ENCODE data around the gene SYNDIG1. TPM values are rescaled to one million over a fixed set of nuclear protein-coding genes. Genes with fewer than 3 reads are reported as not detected.
A peak's percentile ranks its signal among the peaks of the same experiment; 100 is the strongest.

SYNDIG1 gene
- polyA plus RNA-seq, 1 donor, result 4.1 TPM

DNA sequence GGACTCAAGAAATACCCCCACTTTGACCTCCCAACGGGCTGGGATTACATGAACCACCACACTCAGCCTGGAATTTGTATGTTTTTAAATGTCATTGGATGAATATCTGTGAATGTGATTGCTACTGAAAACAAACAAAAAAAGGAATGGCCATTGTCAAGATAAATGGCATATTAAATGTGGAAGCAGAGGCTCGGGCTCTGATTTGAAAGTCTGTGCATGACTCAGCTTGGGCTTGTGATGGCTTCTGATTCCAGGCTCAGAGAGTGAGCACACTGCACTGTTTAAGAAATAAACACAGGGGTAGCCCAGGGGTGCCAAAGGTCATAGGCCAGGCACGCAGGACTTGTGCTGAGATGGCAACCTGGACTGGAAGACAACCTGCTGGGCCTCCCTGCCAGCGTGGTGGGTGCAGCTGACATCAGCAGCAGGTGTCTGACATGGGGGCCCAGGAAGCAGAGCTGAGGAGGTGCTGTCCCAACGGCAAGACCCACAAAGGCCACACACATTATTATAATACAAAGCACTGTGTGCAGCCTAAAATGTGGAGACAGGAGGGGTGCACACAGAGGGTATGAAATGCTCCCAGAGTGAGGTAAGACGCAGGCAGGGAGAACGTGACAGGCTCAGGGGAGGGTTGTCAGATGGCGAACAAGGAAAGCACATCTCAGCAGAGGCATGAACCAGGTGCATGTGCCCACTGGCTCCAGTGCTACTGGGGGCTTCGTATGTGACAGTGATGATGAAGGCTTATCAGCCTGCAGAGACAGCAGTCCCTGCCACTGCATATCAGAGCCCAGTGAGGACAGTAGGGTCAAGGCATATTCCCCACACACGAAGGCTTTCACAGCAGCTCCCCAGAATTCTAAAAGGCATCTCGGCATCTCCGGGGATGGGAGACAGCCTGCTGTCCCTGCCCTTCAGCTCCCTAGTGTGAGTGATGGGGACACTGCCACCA is 169.4 kb downstream of the SYNDIG1 start:
- DNase-seq, result no peak

DNA sequence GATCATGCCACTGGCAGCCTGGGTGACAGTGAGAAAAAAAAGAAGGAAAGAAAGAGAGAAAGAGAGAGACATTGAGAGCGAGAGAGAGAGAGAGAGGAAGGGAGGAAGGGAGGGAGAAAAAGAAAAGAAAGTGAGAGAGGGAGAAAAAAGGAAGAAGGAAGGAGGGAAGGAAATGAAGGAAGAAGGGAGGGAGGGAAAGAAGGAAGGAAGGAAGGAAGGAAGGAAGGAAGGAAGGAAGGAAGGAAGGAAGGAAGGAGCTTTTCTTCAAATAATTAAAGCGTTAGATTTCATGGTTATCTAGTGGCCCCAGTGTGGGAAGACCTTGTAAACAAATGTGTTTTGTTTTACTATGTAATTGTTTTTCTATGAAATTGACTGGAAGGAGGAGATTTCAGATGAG is 170.8 kb downstream of the SYNDIG1 start:
- no peak for DNase-seq

DNA sequence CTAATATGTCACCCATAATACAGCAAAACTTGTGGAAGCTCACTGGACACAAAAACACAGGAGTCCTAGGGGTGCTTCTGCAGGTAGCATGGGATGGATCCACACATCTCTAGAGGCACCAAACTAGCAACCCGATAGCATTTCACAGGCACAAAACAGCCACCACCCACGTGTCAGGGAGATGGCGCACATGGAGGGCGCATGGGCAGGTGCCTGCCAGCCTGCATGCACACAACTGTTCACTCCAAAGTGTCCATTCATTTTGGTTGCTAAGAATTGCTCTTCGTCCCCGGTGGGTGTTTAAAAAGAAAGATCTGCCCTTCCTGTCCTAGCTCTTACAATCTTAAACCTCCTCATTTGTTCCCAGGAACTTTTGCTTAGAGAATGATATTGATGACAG is 171.3 kb downstream of the SYNDIG1 start:
- no peak for DNase-seq

DNA sequence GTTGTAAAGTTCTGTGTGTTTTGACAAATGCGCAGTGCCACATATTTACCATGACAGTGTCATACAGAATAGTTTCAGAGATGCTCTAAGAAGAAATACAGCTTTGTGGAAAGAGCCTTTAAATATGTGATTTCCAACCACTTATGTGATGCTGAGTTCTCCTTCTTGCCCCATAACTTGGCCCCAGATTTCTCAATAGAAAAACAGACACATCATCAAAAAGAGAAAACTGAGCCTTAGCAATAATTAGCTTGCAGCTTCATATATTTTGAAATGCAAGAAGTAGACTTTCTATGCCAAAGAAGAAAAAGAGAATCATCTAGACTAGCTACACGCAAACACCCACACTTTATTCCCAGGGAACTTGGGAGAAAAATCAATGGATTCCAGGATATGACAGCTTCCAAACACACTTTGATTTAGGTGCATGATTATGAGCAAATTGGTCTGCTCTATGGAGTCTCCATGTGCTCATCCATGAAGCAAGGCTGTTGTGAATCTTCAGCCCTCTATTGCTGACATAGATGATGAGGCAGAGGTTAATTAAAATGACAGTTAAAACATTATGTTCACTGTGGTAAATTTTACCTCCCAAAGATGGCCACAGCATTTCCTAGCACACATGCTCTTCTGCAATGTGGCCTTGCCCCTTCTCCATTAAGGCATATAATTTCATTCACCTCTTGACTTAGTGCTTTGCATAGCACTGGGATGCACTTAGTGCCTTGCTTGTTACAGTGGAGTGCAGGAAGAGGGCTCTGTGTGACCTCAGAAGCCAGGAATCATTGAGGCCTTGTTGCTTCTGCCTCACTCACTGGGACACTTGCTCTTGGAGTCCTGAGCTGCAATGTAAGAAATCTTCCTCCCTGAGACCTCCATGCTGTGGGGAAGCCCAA is 174.6 kb downstream of the SYNDIG1 start:
- no peak for DNase-seq

DNA sequence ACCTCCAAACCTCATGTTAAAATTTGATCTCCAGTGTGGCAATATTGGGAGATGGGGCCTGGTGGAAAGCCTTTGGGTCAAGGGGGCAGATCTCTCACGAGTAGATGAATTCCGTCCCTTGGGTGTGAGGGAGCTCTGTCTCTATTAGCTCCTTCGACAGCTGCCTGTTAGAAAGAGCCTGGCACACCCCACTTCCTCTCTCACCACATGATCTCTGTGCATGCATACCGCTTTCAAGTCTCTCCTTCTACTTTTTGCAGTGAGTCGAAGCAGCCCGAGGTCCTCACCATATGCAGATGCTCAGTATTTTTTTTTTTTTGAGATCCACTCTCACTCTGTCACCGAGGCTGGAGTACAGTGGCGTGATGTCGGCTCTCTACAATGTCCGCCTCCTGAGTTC is 176.9 kb downstream of the SYNDIG1 start:
- no peak for DNase-seq

DNA sequence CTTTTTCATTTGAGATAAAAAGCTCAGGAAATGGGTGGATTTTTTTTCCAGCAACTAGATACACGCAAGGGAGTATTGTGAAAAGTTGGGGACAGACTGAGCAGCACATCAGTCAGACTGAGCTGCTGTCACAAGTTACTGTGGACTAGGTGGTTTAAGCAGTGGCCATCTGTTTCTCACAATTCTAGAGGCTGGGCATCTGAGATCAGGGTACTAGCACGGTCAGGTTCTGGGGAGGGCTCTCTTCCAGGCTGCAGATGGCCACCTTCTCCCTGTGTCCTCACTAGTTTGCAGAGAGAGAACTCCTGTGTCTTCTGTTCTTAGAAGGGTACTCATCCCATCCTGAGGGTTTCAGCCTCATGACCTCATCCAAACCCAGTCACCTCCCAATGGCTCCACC is 178.3 kb downstream of the SYNDIG1 start:
- no peak for DNase-seq

DNA sequence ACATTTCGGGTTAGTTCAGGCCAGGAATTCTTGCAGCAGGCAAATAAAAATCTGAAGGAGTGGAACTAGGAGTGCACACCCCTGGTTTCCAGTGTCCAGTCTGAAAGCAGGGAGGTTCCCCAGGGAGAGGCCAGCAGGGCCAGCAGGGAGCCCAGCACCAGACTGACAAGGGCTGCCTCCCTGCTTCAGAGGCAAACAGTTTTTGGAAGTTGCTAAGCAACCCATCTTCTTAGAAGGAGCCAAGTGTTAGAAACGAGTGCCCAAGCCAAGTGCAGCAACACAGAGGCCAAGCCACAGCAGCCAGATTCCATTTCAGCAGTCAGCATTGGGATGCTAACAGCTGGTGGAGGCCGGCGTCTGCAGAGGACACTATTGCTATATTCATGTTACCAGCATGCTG is 179.1 kb downstream of the SYNDIG1 start:
- peak; percentile 56 for DNase-seq

DNA sequence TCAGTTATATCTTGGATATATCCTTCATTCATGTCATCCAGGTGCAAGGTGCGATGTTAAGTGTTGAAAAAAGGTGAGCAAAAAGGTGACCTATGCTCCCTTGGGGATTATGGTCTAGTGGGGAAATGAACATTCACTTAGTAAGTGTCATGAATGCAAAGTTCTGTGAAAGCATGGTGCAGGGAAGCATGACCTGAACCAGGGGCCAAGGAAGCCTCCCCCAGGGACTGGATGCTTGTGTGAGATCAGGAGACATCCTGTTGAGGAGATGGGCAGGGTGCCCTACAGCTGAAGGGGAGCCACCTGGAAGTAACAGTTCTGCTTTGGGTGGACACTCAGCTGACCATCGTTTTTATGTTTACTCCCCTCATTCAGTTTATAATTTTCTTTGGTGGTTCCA is 179.5 kb downstream of the SYNDIG1 start:
- no peak for DNase-seq

DNA sequence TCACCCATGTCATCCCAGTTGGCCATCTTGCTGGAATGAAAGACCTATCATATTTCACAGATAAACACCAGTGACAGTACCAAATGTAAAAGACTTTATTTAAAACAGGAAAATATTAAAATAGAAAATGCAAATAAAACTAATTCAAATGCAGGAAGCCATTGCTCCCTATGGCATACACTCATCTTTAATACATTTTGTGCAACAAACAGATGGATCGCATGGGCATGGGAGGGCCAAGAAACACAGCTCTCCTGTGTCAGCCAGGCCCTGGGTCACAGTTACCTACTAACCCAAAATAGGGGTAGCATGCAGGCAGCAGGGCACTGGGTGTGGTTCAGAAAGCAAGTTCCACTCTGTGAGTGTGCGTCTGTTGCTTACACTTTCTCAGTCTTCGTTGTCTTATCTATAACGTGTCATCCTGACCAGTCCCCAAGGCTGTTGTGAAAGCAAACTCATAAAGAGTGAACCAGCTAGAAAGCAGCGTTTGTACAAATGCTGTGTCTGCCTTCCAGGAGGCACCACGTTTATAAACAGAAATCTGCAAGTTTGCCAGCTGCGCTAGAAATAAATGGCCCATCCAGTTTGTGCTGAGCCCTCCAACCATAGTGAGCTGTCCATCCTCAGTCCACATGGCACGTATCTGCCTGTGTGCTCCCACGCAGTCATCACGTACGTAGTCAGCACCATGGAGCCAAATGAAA is 180.5 kb downstream of the SYNDIG1 start:
- DNase-seq, result no peak

DNA sequence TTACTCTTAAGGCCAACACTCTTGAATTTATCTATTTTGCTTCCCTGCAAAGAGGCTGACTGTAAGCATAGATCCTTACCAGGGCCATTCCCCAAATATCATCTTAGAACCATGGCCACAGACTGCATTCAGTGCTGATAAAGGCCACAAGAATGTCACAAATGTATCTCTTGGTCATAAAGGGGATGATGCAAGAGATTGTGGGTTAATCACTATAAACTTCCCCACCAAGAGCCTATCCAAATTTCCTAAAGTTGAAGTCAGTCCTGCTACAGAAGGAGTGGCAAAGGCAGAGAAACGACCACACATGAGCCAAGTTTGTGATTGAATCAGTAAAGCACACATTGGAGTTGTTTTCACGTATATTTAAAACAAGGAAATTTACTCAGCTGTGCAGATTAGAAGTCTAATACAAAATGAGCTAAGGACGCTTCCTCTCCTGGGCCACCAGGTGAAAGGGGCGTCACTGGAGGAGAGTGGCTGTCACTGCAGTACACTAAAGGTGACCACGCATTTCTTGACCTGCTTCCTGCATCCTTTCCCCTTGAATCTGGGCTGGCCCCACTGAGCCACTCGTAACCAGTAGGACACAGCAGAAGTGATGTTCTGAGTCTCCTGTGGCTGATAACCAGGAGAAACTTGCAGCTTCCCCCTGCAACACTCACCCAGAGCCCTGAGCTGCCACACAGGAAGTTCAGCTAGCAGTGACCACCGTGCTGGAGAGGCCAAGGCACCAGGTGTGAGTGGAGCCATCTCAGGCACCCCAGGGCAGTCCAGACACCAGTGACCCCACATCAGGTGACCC is 181.9 kb downstream of the SYNDIG1 start:
- no peak for DNase-seq

DNA sequence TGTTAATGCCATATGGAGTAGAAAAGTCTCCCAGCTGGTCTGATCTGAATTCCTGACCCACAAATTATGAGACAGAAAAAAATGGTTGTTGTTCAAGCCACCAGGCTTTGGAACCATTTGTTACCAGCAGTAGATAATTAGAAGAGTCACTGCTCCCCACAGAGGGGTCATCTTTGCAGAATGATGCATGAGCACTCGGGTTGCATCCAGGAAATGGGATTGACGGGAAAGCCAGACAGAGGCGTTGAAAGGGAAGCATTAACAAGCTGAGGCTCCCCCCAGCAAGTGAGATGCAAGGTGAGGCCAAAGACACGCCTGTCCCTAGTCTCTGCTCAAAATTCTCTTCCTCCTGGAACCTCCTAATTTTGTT is 182.5 kb downstream of the SYNDIG1 start:
- no peak for DNase-seq

DNA sequence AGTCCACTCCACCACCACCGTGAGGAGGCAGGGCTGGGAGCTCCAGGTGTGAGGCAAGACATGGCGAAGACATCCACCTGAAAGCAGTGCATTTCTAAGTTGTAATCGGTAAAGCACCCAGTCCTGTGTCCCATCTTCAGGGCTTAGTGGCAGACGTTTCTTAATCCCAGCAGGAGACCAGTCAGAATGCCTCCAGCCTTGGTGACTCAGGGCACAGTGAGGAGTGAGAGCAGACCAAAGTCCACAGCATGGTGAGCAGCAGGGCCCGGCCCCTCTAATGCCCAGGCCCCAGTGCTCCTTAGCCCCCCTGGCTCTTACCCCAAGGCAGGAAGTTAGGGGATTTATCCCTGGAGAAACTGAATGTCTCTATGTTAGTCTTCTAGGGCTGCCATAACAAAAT is 183.9 kb downstream of the SYNDIG1 start:
- DNase-seq, result no peak

DNA sequence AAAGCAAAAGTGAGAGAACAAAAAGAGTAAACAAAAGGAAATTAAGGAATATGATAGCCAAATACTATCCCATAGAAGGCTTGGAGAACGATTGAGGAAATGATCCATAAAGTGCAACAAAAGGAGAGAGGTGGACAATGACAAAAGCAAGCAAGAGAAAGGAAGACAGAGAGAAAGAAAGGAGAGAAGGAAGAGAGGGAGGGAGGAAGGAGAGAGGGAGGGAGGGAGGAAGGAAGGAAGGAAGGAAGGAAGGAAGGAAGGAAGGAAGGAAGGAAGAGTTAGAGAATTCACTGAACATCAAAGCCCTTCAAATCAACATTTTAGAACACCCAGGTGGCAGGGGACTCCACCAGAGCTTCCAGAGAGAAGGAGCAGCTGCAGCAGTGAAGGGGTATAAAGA is 185.0 kb downstream of the SYNDIG1 start:
- DNase-seq, result no peak

DNA sequence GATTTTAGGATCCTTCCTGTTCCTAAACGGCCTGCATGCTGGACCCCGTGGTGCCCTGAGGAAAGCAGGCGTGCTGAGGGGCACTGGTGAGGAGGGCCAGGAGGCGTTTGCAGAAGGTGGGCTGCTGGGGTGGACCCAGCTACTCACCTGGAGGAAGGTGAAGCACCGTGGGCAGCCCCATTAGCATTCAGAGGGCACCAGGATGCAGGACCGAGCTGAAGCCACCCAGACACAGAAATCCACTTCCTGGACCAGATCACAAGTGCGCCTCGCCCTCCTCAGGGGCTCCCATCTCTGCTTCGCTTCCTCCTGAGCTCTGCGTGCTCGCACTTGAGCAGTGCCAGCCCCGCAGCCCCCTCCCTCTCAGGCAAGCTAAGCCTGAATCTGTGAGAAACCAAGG is 187.0 kb downstream of the SYNDIG1 start:
- no peak for DNase-seq

DNA sequence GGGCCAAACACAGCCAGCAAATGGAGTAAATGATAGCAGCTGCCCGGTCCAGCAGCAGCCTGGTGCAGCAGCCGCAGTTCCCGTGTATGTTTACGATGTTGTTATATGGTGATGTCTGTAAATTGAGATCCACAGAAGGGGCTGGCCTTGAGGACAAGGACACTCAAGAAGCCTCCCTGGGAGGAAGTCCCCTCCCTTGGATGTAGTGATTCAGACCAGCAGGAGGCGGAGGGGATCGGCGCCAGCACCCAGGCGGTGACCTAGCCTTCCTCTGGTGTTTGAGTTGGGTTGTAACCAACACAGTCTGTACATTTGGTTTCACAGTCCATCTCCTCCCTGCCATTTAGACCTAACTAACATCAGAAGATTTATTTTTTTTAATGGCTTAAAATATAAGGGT is 187.8 kb downstream of the SYNDIG1 start:
- DNase-seq, result no peak

DNA sequence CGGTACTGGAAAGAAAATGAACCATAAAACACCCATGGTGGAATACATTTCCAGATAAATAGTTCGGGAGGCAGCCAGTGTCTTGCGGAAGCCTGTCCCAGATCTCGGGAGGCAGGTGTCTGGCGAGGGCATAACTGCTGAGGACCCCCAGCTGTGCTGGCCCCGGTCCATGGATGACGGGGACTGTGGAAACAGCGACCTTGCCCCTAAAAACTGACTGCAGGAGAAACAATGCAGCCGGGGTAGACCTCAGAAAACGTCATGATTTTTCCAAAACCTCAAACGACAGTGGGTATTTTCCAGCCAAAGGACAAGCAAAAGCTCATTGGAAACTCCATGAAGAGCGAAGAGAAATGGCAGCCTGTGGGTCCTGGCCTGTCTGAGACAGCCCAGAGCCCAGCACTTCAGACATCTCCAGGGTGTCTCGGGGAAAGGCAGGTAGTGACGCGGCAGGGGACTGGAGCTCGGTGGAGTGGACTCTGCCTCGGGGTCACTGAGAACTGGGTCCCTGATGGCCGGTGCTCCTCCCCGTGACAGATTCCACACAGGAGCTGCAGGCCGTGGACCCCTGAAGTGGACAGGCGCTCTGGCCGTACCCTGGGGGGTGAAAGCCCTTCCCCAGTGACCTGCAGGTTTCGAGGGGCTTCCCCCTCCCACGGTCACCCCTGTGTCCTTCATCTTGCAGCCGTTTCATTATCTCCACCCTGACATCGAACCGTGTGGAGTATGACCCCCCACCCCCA is 188.6 kb downstream of the SYNDIG1 start:
- no peak for DNase-seq

DNA sequence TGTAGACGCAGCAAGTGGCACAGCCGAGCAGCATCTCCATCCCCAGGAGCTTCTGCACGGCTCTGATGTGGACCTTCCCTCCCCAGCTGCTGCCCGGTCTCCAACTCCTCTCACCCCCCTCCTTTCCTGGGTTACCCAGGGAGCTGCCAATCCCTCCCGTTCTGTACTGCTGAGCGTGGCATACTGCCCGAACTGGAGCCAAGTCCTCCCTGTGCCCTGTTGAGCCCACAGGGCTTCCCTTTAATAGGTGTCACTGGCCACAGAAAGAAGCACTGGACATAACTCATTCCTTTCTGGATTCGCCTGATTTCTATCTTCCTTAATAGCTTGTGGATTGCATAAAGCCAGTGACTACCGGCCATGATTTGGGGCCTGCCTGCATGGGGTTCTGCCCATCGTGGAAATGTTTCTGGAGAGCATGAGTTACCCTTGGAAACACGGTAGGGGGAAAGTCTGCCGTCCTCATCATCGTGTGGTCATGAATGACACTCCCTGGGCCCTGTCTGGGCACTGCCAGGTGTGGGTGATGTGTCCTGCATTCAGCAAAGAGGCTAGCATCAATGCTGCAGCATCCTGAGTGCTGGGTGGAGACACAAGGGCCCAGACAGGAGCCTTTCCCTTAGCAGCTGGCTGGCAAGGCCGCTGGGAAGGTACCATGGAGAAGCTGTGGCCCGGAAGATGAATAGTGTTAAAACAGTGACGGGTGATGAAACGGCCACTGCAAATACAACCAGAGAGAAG is 189.7 kb downstream of the SYNDIG1 start:
- no peak for DNase-seq

DNA sequence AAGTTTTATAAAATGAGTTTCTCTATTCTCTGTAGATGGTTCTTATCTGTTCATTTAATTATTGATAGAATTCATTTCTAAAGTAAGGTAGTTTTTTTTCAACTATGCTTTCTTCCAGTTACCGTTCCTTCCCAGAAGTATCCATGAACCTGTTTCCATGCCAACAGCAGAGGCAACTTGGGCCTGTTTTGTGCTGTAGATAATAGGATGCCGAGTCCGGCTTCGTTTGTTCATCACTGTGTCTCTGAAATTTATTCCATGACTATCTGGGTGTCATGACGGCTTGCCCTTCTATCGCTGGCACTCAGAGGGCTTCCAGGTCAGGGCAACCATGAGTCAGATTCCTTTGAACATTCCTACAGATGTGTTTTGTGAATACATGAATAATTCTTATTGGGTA is 190.4 kb downstream of the SYNDIG1 start:
- DNase-seq, result no peak

DNA sequence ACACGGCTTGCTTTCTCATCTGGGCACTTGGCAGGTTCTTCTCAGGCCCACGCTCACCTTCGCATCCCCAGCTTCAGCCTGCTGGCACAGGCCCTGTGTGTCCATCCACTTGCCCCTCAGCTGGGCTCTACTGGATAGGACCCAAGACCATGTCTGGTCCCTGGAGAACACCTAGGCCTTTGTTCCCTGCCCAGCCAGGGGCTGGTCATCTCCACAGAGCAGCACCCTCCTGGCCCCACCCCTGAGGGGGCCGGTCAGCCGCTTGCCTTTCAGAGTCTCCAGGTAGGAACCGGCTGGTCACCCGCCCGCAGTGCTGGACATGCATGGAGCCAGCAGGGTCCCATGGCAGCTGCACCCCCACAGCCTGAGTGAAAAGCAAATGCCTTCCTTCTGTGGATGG is 191.2 kb downstream of the SYNDIG1 start:
- no peak for DNase-seq

DNA sequence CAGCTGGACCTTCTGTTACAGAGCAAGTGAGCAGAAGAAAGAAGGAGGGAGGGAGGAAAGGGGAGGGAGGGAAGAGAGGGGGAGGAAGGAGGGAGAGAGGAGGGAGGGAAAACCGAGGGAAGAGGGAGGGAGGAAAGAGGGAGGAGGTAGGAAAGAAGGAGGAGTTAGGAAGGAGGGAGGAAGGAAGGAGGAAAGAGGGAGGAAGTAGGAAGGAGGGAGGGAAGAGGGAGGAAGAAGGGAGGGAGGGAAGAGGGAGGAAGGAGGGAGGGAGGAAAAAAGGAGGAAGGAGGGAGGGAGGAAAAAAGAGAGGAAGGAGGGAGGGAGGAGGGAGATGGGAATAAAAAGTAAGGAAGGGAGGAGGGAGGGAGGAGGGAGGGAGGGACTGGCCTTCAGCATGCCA is 191.8 kb downstream of the SYNDIG1 start:
- DNase-seq, result no peak

DNA sequence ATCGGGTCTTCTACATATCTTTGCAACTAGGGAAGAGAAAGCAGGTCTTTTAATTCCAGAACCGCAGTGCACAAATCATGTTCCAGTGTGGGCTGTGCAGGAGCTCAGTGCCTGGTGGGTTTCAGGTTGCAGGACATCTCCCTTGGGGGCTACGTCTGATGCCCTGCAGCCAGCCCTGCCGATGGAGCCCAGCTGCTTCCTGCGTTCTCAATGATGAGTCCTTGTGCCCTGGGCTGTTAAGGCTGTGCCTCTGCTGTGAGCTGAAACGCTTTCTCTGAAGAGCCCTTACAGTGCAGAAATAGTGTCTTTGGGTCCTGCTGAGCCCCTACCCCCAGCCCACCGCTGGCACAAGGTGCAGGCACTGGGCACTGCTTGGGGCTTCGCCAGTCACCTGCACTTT is 192.9 kb downstream of the SYNDIG1 start:
- no peak for DNase-seq
